GM03348 (cell line): ENCODE data around the gene CCDC178.
"Not testable (repeated sequence)": the region's sequence is repeated elsewhere in the genome, so short reads cannot be mapped to it uniquely, and the experiment has no call there.

Experiments
- DNase-seq: peaks from one replicate; pipeline ENCODE4 v3.0.0; 2012; ENCODE audit warnings: low spot score

CCDC178 gene

DNA sequence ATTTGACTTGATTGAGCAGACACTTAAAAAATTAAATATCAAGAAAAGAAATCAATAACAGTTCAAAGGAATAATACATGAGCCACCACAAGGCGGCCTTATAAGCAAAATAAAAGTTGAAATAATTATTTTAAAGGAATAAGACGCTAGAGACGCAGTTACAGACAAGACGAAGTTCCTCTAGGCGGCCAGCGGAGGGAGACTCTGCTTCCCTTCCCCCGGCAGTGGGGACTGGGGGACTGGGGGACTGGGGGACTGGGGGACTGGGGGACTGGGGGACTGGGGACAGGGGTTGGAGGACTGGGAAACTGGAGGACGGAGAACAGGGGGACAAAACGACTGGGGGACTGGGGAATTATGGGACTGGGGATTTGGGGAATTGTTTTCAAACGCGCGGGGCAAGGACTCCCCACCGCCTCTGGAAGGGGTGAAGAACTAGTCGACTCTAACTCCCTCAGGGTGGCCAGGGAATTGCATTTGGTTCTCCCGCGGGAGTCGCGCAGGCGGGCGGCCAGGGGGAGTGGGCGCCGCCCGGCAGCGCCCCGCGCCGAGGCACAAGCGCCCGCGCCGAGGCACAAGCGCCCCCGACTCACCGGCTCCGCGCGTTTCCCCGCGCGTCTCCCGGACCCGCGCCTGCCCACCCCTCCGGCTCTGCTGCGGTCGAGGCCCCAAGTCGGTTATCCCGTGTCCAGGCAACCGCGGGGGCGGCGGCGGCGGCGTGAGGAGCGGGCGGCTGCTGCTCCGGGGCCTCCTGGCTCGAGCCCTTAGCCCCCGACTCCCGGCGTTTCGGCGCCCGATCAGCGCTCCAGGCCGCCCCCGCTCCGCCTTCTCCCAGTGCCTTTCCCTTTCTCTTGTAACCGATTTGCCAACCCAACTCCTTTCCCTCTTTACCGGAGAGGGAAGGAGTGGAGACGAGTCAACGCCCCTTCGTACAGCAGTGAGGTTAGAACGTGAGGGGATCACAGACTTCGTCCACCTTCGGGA, at the start of gene CCDC178:
TSS of gene CCDC178 (minus strand) at position 662 of the 984 bp plus-strand sequence. CDS start 28,633 bp downstream, outside the sequence.
- DNase-seq, result peak; percentile 44

DNA sequence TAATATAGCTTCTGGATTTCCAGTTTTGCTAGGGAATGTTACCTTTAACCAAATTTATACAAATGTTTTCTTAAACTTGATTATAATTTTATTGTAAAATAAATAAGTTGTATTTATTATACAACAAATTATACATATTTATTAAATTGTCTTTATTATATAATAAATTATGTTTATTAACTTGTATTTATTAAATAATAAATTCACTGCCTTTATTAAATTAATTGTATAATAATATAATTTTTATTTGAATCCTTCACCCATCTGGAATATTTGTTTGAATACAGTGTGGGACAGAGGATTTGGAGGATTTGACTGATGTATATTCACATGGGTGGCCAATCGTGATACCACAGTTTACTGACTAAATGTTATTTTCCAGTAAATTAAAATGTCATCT, 43.4 kb upstream of the CCDC178 start:
- no peak for DNase-seq

DNA sequence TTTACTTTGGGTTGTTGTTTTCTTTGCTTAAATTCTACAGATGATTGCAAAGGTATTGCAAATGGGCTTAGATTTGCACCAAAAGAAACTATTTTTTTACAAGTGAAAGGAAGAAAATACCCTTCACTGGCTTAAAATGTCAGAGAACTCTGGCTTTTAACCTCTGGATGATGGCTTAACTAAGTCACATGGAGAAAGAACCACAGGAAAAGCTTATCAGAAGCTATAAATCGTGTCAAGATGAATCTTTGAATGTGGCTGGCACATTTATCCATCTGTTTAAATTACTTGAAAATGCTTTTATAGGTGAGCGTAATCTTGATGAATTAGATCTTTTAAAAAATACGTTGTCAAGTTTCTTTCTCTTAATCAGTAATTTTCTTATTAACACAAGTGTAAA, 32.0 kb upstream of the CCDC178 start:
- no peak for DNase-seq

- no peak for DNase-seq
Measured at GRCh38 chr18:33470216-33470615, 29.7 kb upstream of the CCDC178 start.

DNA sequence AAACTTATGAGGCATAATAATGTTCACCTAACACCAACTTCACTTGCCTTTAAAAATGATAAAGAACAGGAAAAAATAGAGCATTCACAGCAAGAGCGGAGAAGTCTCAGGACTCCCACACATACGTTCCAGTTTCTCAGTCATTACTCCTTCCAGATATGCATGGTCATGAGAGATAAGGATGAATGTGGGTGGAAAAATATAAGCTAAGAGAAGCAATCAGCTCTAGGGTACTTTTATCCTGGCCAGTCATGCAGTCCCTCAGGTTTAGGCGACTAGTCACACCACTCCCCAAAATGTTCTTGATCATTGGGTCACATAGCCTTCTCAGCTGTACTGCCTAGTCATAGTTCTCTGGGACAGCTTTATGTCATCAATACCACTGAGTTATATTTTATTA, 29.2 kb upstream of the CCDC178 start:
- DNase-seq, result no peak

DNA sequence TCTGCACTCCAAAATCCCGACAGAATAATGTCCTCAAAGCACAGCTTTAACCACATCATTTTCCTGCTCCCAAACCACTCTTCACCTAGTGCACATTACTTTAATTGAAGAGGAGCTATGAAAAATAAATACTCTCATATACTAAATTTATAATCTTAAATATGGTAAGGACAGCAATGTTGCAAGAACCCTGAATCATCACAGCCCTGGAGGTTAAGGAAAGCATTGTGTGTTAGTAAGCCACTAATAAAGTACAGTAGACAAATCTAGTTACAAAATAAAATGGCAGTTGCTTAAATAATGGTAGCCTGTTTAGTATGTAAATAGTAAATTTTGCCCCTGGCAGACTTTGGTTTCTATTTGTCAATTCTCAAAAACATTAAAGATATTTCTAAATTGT, 27.0 kb upstream of the CCDC178 start:
- DNase-seq, result no peak

DNA sequence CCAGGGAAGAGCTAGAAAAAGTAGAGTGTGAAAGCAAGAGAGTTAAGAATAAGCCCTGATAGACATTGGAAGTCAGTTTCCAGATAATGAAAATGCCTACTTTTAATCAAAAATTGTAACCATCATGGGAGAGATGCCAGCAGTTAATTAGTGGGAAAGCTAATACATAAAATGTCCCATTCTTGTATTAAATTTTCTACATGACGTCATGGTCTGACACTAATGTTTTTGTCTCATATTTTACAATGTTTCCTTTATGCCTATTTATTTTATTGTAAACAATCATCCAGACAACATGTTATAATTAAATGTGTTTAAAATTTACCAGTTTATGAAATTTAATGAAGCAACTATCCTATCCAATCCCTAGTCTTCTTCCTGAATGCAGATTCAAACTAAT, 26.3 kb upstream of the CCDC178 start:
- no peak for DNase-seq

DNA sequence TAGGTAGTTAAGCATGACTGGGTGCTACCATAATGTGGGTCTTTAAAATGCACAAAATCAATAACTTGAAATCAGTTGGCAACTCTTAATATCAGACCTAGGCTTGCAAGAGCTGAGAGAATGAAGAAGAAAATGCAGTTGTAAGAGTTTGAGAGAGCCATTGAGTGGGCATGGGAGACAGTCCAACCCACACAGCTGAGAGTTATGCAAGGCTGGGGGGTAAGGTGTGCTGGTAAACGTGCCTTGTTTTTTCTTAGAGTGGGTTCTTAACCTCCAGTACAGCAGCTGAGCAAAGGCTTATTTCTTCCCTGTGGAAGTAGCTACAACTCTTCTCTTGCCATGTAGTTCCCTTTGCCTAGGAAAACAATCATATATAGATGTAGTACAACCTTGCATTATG, 20.2 kb upstream of the CCDC178 start:
- DNase-seq, result no peak

DNA sequence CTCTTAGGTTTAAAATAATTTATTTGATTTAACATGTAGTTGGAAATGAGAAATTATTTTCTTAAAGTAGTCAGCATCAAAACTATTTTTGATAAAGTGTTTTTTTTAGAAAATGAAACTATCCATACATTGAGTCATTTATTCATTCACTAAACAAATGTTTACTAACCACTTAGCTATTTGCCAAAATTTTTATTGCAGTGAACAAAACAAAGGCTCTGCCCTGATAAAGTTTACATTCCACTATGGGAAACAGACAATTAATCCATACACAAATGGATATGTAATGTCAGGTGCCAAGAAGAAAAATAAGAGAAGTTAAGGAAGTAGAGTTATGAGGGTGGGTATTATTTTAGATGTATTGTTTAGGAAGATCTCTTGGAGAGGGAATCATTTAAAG, 19.1 kb upstream of the CCDC178 start:
- DNase-seq, result no peak

- no peak for DNase-seq
Measured at GRCh38 chr18:33446604-33447003, 6.1 kb upstream of the CCDC178 start.

- DNase-seq, result no peak
Measured at GRCh38 chr18:33444709-33445108, 4.2 kb upstream of the CCDC178 start.

DNA sequence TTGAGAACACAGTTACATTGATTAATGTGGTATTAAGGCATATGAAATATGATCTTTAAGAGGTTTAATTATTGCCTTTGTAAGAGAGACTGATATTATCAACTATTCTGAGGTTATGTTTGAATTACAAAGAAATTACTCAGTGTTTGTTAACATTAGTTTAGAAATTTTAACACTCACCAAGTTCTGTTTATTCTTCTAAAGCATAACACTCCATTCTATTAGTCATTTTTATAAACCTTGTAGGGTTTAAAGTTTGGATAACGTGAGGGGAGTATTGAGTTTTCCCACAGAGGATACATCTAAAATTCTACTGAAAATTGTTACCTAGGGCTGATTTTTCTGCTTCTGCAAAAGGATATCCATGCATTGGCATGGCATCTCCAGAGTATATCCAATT, 7.7 kb downstream of the CCDC178 start:
- no peak for DNase-seq

DNA sequence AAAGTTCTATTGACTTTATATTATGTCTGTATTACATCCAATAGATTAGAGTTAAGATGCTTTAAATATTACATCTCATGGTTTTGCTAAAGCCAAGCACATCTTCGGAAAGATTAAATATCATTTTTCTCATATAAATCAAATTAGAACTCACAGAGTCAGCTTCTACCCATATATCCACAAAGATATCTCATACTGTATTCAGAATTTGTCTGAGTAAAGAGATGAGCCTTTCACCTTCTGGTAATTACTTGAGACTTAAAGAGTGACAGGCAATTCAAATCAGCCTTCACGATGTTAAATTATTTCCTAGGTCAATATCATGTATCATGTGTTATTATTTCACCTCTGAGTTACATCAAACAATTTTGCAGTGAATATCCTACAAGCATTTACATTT, 13.0 kb downstream of the CCDC178 start:
- DNase-seq, result no peak

- DNase-seq, result no peak
Measured at GRCh38 chr18:33424266-33424946, 16.1 kb downstream of the CCDC178 start.

GRCh38 chr18:33421225-33421624, 19.3 kb downstream of the CCDC178 start:
- DNase-seq, result no peak

- no peak for DNase-seq
Measured at GRCh38 chr18:33404244-33404873, 36.2 kb downstream of the CCDC178 start.

DNA sequence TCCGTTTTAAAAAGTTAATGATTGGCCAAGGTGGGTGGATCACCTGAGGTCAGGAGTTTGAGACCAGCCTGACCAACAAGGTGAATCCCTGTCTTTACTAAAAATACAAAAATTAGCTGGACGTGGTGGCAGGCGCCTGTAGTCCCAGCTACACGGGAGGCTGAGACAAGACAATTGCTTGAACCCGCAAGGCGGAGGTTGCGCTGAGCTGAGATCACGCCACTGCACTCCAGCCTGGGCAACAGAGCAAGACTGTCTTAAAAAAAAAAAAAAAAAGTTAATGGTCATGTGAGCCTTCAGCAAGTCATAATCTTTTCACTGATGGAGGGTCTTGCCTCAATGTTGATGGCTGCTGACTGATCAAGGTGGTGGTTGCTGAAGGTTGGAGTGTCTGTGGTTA, 41.6 kb downstream of the CCDC178 start:
- not testable (repeated sequence) for DNase-seq

DNA sequence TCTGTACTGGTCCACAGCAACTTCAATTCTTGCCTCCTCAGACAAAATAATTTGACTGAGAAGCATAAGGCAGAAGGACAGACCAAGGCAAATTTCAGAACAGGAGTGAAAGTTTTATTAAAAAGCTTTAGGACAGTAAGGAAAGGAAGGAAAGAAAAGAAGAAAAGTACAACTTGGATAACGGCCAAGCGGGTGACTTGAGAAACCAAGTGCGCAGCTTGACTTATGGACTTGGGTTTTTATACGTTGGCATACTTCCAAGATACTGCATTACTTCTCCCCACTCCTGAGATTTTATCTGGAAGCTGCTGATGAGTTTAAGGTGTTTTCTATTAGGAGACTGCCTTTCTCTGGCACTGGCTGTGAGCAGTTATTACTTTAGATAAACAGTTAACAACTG, 64.7 kb downstream of the CCDC178 start:
- no peak for DNase-seq

- no peak for DNase-seq
Measured at GRCh38 chr18:33372442-33372841, 68.1 kb downstream of the CCDC178 start.

DNA sequence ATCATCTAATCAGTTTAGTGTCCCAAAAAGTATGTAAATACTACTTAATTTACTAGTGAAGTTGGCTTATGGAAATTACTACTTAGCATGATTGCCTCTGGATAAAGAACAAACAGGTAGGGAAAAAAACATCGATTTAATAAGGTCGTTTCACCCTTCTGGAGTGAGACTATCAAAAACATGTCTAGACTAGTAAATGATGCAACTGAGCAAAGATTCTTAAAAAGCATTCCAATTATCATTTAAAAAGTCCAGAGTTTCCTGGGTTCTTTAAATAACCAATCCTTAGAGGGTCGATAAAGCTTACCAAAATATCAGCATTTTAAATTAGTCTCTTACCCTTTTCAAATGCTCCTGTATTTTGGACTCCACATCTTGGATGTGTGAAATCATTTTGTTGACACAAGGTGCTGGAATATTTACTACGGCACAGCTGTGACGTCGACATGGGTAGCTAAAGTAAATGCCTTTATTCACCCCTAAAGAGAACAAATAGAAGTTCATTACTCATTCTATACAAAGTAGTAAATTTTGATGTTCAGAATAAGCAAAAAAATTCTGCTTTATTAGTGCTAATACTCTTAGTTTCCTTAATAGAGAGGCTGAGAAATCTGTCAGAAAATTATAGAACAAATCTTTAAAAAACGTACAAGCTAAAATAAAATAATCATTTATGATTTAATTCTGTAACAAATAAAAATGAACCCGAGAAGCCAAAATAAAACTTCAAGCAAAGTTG, 70.6 kb downstream of the CCDC178 start:
- no peak for DNase-seq

- DNase-seq, result no peak
Measured at GRCh38 chr18:33356735-33357134, 83.8 kb downstream of the CCDC178 start.

DNA sequence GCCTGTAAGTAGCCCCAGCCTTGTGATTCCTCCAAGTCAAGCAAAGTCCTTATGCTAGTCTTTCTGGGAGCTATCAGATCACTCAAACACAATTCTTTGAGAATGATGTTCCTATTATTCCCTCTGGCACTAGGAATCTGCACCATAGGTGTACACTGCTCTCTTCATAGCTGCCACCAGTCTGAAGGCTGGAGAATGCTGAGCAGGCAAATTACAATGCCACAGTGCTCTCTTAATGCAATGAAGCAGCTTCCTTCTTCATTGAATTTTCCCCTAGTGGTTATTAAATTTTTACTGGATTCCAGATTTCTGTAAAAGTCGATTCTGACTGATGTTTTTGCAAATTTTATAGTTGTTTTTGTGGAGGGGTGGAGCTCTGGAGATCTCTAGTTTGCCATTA, 84.8 kb downstream of the CCDC178 start:
- DNase-seq, result no peak
